Right lobe of liver (tissue), 6 donors: ENCODE data around the gene CHAD. TPM values are rescaled to one million over a fixed set of nuclear protein-coding genes. Genes with fewer than 3 reads are reported as not detected.

Source experiments
- ATAC-seq, 4 donors: fragments of 200-7000 bp; cut with Tn5 transposase; one replicate each; pipeline ENCODE4 v1.9.1; 2020; ENCODE audit warnings: mild to moderate bottlenecking in 4 of 4, moderate library complexity in 4 of 4
- DNase-seq, 3 donors: peaks; one replicate each; pipeline ENCODE4 v3.0.0-alpha.2; 2020
- H3K27ac ChIP-seq, 3 donors: fragments of 200-600 bp; one replicate each; pipeline ENCODE4 v1.8.0; 2022
- H3K27me3 ChIP-seq, 2 donors: fragments of 200-600 bp; one replicate each; pipeline ENCODE4 v1.8.0; 2022
- H3K36me3 ChIP-seq, 4 donors: fragments of 200-600 bp; sonication (generic) in 1 of 4; one replicate each; pipeline versions ENCODE4 v1.5.1 to v1.8.0; 2017 to 2022; ENCODE audit warnings: control low read depth in 1 of 4
- H3K4me1 ChIP-seq, 4 donors: fragments of 200-600 bp; sonication (generic) in 1 of 4; one replicate each; pipeline versions ENCODE4 v1.5.1 to v1.8.0; 2017 to 2022; ENCODE audit warnings: control low read depth in 1 of 4
- H3K4me3 ChIP-seq, 3 donors: fragments of 200-600 bp; one replicate each; pipeline ENCODE4 v1.8.0; 2022
- H3K9me3 ChIP-seq, 4 donors: fragments of 200-600 bp; sonication (generic) in 1 of 4; one replicate each; pipeline versions ENCODE4 v1.5.1 to v1.8.0; 2017 to 2022; ENCODE audit warnings: control low read depth in 1 of 4
- CTCF ChIP-seq, 4 donors: fragments of 200-600 bp in 3 of 4; fragments of 450-650 bp in 1 of 4; IDR thresholded peaks; one replicate each; pipeline versions ENCODE4 v1.5.1 to v1.8.0; 2016 to 2022; ENCODE audit warnings: antibody characterized with exemption in 4 of 4, mild to moderate bottlenecking in 2 of 4
- POLR2A ChIP-seq: fragments of 450-650 bp; IDR thresholded peaks from one replicate; pipeline ENCODE4 v1.6.1; 2017; ENCODE audit warnings: antibody characterized with exemption, mild to moderate bottlenecking
- WGBS: methylation state at CpG from one replicate; pipeline ENCODE4 v1.1.6; 2018; ENCODE audit warnings: low coverage, low lambda C conversion rate; ENCODE audit not compliant: insufficient coverage; ENCODE audit errors: missing lambda C conversion rate; 5-methylcytosine and 5-hydroxymethylcytosine counted together
- intact Hi-C, 2 donors: fragments of 100-400 bp; cut with DNase I; formaldehyde crosslinking; loops; one replicate each; pipeline versions ENCODE4 v1.11.2 to v1.14.1; 2022
- total RNA-seq, 6 experiments: library from RNA; depleted of rRNA in 2 of 6; stranded (reverse); fragments of >200 nt in 2 of 6; fragmentation: NEBNext Ultra II Directional in 3 of 6; extraction: Animal tissue kit (Norgen Biotek cat#: 25700) in 3 of 6; gene quantifications; one replicate each; pipeline versions ENCODE4 v1.1.0 to v1.2.4, GENCODE V29; 2016 to 2023
- donor health status: DM: no; HTN: yes; CAD: no.
- donor health status: DM: no; HTN: no; CAD: no.
- donor health status: DM: no; HTN: no; CAD: no.
- donor health status: DM: no; HTN: yes; CAD: no.
- donor health status: DM: no; HTN: yes; CAD: no.

Gene CHAD
- total RNA-seq, 6 experiments from 2014 or later, result 1.0 to 11.3 (median 3.8) TPM

- intact Hi-C loops, result loop anchor here in 1 of 2 donors (5.0 kb wide), 1 partner anchor 51 kb away; the partner anchor contains the start of gene RSAD1
- H3K4me3 ChIP-seq, result peak overlapping the region; percentile 71 to 87 (median 78)
- no peak for TF ChIP-seq CTCF (IDR thresholded peaks at IDR 0.05)
- TF ChIP-seq POLR2A, result no peak
- DNase-seq (no peak), ATAC-seq (no peak)
- WGBS, result 0% methylated on average over 2 of the region's 7 CpGs
- H3K36me3 ChIP-seq, result no peaks in the 10 kb centered on the region
- H3K27me3 ChIP-seq, result no peaks in the 10 kb centered on the region
- peaks cover 0 to 44% (median 18%) of the 10 kb centered on the region in 4 donors for H3K4me1 ChIP-seq
- H3K9me3 ChIP-seq, result no peaks in the 10 kb centered on the region
- H3K27ac ChIP-seq, result peak overlapping the region; percentile 62 to 71 (median 62)
These were observed 42.3 kb downstream of the CHAD start for GRCh38 chr17:50426472-50426782.

GRCh38 chr17:50425682-50426471 is 42.8 kb downstream of the CHAD start, which contains the start of gene ACSF2:
TSS of gene ACSF2 (plus strand) at chr17:50426218. CDS start at chr17:50426262, 44 bp downstream.
- peak within 1 kb of the TSS; percentile 62 to 71 (median 62) for H3K27ac ChIP-seq
- WGBS, result 0% methylated on average over 9 of the region's 70 CpGs

DNA sequence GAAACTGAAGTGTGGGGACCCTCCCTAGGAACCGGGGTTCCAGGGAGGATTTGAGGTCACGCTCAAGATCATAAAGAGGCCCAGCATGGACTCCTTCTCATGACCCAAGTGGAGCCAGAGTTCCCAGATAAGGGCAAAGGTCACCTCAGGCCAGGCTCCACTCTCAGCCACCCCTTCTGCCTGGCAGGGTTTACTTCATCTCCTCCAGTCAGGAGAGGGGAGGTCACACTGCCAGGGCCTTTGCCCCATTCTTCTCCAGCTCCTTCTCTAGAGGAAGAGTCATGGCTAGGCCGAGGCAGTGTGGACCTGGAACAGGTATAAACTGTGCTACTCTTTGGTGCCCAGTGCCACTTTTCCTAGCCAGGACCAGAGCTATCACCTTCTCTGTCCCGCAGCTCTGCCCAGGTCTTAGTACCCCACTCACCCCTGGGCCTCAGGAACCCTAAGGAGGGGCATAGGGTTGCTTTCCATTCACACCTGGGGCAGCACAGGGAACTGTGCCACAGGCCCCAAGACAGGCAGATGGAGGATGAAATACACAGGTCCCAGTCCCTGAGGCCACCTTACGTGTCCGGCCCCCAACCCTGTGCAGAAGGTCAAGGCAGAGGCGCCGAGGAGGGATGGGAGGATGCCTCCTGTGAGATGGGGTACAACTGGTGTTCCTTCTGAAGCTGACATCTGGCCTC is 43.5 kb downstream of the CHAD start:
- Histone ChIP-seq H3K27me3 (no peaks in the 10 kb centered on the region), H3K4me1 (peaks cover 0 to 57% (median 24%) of the 10 kb centered on the region in 4 donors)
- no CpG with 5 or more reads among the region's 8 CpGs for WGBS

More at GRCh38 chr17:50425682-50426471, 42.8 kb downstream of the CHAD start, which contains the start of gene ACSF2:
- Histone ChIP-seq H3K36me3 (no peaks in the 10 kb centered on the region), H3K9me3 (no peaks in the 10 kb centered on the region), H3K4me3 (peak within 1 kb of the TSS; percentile 71 to 87 (median 78)), H3K27me3 (no peaks in the 10 kb centered on the region), H3K4me1 (peaks cover 0 to 50% (median 21%) of the 10 kb centered on the region in 4 donors)
- intact Hi-C loops, result loop anchor here in 1 of 2 donors (5.0 kb wide), 1 partner anchor 51 kb away; the partner anchor contains the start of gene RSAD1
- DNase-seq (peak; percentile 86 to 88 (median 87)), ATAC-seq (peak; percentile 76 to 86 (median 80))
- TF ChIP-seq CTCF (IDR thresholded peaks at IDR 0.05) (no peak), POLR2A (peak; percentile 77)

More for the DNA sequence above, 43.5 kb downstream of the CHAD start:
- TF ChIP-seq CTCF (IDR thresholded peaks at IDR 0.05) (no peak), POLR2A (no peak)
- H3K4me3 ChIP-seq, result peak overlapping the region; percentile 71 to 87 (median 78)
- DNase-seq (peak in 1 of 3 donors; percentile 27), ATAC-seq (no peak)
- peak overlapping the region in 2 of 3 donors; percentile 62 to 71 for H3K27ac ChIP-seq
- intact Hi-C loops, result loop anchor here in 1 of 2 donors (5.0 kb wide), 1 partner anchor 52 kb away; the partner anchor contains the start of gene RSAD1
- H3K36me3 ChIP-seq, result no peaks in the 10 kb centered on the region
- H3K9me3 ChIP-seq, result no peaks in the 10 kb centered on the region
